ENCODE measurements around the gene SGF29.

DNA sequence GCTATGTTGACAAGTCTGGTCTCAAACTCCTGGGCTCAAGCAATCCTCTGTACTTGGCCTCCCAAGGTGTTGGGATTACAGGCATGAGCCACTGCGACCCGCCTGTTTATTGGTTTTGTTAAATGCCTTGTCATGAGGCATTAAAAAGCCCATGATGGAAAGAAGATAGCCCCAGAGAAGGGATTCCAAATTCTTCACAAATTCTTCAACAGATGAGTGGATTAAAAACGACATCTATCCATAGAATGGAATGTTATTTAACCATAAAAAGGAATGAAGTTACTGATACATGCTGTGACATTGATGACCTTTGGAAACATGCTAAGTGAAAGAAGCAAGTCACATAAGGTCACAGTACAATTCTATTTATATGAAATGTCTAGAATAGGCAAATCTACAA, 4.7 kb downstream of the SGF29 start:
- TF ChIP-seq CTCF (IDR thresholded peaks at IDR 0.05), result no peak
- TF ChIP-seq POLR2AphosphoS5 (IDR thresholded peaks at IDR 0.05), result no peak
- no peak for TF ChIP-seq POLR2A (IDR thresholded peaks at IDR 0.05)
- TF ChIP-seq EP300 (IDR thresholded peaks at IDR 0.05), result no peak
